AG04449 (cell line): ENCODE measurements around the gene SDF2L1.
"Not testable (repeated sequence)": the region's sequence is repeated elsewhere in the genome, so short reads cannot be mapped to it uniquely, and the experiment has no call there.

Experiments used
- CTCF ChIA-PET: fragments of 350-600 bp; formaldehyde crosslinking; extraction: SDS; loops from one replicate; lab custom pipeline; 2021; ENCODE audit warnings: antibody characterized with exemption; lab: Yijun Ruan, JAX
- POLR2A ChIA-PET: fragments of 400-600, 350-600 bp; formaldehyde crosslinking; extraction: SDS; loops from one replicate; lab custom pipeline; 2020; ENCODE audit warnings: antibody characterized with exemption, inconsistent platforms; lab: Yijun Ruan, JAX
- DNase-seq: peaks from one replicate; pipeline ENCODE4 v3.0.0-alpha.2; 2010; ENCODE audit warnings: low read depth, low spot score
- H3K4me3 ChIP-seq: 2 replicates; pipeline ENCODE4 v1.5.1; 2011; ENCODE audit warnings: low read depth, mild to moderate bottlenecking, control low read depth, low read length
- TF ChIP-seq, protein P1 (sequence below): IDR thresholded peaks from one replicate; pipeline ENCODE4 v1.5.1; 2011; ENCODE audit warnings: mild to moderate bottlenecking, moderate library complexity, low read length, control low read depth, inconsistent platforms; ENCODE audit not compliant: insufficient read depth; ENCODE audit errors: missing control alignments

SDF2L1 gene

DNA sequence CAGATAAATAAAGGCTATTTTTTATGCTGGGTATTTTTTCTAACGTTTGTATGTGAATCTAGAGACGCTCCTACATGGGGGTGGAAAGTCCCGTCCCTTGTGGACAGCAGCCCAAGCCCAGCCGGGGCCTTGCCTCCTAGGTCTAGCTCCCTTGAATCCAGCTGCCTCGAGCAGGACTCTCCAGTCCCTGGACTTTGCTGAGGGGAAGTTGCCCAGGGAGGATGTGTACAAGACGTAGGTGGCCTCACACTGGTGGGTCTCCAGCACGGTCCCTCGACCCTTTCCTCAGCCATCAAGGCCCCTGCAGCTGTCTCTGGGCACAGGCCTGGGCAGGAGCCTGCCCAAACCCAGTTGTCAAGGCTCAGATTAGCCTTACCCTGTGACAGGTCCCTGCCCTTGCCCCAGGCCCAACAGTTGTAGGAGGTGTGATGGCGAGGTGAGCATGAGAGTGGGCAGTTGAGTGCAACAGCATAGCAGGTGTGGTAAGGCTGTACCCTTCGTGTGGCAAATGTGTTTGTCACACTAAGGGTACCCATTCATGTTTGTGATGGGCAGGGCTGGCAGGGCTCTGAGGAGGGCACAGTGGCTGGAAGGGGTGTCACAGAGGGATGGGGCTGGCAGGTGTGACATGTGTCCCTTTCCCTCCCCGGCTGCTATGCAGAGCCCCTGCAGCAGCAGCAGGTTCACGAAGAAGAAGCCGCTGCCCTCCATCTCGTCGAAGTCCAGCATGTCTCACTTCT, 6.2 kb upstream of the SDF2L1 start:
- CTCF ChIA-PET = interaction anchor here (12.1 kb wide), 1 partner anchor 8 kb away, joined by 158 read pairs; the partner anchor contains the start of gene SDF2L1
- TF ChIP-seq, protein P1, sequence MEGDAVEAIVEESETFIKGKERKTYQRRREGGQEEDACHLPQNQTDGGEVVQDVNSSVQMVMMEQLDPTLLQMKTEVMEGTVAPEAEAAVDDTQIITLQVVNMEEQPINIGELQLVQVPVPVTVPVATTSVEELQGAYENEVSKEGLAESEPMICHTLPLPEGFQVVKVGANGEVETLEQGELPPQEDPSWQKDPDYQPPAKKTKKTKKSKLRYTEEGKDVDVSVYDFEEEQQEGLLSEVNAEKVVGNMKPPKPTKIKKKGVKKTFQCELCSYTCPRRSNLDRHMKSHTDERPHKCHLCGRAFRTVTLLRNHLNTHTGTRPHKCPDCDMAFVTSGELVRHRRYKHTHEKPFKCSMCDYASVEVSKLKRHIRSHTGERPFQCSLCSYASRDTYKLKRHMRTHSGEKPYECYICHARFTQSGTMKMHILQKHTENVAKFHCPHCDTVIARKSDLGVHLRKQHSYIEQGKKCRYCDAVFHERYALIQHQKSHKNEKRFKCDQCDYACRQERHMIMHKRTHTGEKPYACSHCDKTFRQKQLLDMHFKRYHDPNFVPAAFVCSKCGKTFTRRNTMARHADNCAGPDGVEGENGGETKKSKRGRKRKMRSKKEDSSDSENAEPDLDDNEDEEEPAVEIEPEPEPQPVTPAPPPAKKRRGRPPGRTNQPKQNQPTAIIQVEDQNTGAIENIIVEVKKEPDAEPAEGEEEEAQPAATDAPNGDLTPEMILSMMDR = no peak
- POLR2A ChIA-PET = no interaction called here
- DNase-seq = no peak
- no peak overlapping the region for H3K4me3 ChIP-seq

DNA sequence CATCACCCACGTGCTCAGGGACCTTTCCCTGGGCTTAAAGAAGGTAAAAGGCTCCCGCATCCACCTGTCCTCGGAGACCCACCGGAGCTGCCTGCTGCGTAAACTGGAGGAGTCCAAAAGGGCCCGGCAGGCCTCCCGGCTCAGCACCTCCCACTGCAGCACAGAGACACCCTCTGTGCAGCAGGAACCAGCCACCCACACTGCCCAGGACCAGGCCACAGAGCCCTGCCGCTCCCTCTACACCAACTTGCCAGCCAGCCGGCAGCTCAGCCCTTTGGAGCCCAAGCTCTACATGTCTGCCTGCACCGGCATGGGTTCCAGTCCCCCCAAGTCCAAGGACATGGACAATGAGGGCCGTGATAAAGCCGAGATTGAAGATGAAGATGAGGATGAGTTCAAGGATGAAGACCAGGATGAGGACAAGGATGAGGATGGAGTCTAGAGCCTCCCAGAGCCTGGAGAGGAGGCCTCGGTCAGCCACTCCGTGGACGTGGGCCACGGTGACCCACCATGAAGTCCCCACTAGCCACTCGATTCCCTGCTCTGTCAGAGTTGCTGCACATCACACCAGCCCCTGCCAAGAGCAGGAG, 5.4 kb upstream of the SDF2L1 start:
- no peak for DNase-seq
- TF ChIP-seq, protein P1 = no peak
- POLR2A ChIA-PET = no interaction called here
- CTCF ChIA-PET = interaction anchor here (1.3 to 1.5 kb wide), 2 partner anchors 9 to 10 kb away, joined by 3 to 6 read pairs; no protein-coding TSS in a partner anchor
- H3K4me3 ChIP-seq = no peak overlapping the region

DNA sequence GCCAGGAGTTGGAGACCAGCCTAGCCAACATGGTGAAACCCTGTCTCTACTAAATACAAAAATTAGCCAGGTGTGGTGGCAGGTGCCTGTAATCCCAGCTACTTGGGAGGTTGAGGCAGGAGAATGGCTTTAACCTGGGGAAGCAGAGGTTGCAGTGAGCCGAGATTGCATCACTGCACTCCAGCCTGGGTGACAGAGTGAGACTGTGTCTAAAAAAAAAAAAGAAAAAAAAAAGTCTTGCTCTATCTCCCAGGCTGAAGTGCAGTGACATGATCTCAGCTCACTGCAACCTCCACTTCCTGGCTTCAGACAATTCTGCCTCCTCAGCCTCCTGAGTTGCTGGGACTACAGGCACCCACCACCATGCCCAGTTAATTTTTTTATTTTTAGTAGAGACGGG, 4.7 kb upstream of the SDF2L1 start:
- POLR2A ChIA-PET, DNase-seq, H3K4me3 ChIP-seq: not testable (repeated sequence)
- CTCF ChIA-PET = interaction anchor here (1.3 to 1.5 kb wide), 2 partner anchors 8 to 10 kb away, joined by 3 to 6 read pairs; no protein-coding TSS in a partner anchor

DNA sequence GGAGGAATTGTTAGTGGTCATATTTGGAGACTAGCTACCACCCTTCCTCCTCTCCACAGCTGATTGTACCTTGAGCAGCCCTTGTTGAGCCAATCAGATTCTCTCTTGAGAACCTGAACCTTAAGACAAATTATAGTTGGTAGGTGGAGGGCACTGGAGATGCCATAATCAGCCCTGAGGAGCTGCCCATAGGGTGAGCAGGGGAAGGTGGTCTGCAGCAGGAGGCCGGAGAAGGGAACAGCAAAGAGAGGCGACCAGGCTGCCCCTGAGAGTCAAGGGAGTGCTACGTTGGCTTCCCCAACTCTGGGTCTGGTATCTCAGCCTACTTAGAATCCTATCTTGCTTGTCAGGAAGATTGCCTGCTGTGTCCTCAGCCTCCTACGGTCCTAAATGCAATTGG, 2.7 kb upstream of the SDF2L1 start:
- ChIA-PET CTCF (interaction anchor here (1.1 to 2.5 kb wide), 3 partner anchors 9 to 11 kb away, joined by 4 to 10 read pairs (median 7); partner anchors contain the start of gene YDJC), POLR2A (no interaction called here)
- no peak for DNase-seq
- TF ChIP-seq, protein P1 = no peak
- H3K4me3 ChIP-seq = no peak overlapping the region

DNA sequence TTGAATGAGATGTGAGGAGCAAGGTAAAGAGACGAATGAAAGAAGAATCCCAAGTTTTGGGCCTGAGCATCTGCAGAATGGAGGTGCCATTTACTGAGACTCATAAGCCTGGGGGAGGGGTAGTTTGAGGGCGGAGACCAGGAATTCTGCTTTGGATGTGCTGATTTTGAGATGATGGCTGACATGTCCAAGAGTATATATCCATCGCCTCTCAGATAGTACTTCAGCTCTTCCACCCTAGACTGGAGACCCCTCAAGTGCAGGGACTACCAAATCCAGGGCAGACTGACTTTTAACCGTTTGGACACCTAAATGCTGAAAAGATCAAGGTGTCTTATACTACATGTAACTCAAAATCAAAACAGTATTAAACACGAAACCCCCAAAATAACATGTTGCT, 1.3 kb upstream of the SDF2L1 start:
- H3K4me3 ChIP-seq = no peak overlapping the region
- POLR2A ChIA-PET = no interaction called here
- CTCF ChIA-PET = interaction anchor here (1.1 to 7.2 kb wide), 9 partner anchors 11 to 651 kb away, joined by 3 to 158 read pairs (median 6); partner anchors contain the start of genes CCDC116 and YDJC
- no peak for DNase-seq
- TF ChIP-seq, protein P1 = no peak

DNA sequence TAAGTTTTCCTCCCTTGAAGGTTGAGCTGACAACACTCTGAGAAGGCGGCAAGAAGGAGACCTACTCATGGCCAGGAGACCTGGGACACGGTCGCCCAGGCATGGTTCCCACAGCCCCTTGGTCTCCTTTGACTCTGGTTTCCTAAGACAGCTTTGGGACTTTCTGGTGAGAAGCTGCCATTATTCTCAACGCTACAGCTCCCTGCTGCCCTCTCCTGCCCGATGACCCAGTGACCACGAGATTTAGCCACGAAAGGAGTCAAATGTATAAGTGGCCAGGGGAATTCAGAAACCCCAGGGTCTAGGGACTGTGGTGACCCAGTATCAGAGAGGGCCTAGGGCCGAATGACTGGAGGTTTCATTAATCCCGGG, 699 bp upstream of the SDF2L1 start:
- TF ChIP-seq, protein P1 = peak; percentile 56
- no peak for DNase-seq
- H3K4me3 ChIP-seq = peak overlapping the region; percentile 66
- ChIA-PET POLR2A (interaction anchor here (0.6 to 1.3 kb wide), 2 partner anchors 8 to 12 kb away, joined by 3 to 5 read pairs; partner anchors contain the start of genes CCDC116 and YDJC), CTCF (interaction anchor here (0.9 to 7.2 kb wide), 14 partner anchors 10 to 738 kb away, joined by 3 to 158 read pairs (median 4); partner anchors contain the start of genes CCDC116 and YDJC)
